ENCODE data around the gene LBH. TPM values are rescaled to one million over a fixed set of nuclear protein-coding genes. Genes with fewer than 3 reads are reported as not detected.

The LBH gene
- polyA plus RNA-seq, 1 of the 3 experiments (the other 2 are of a cell fraction): 22.8 TPM

- Histone ChIP-seq H3K79me2 (ENCODE audit: insufficient read depth) (peaks cover 36% of the 10 kb centered on the region), H3K4me2 (peak overlapping the region; percentile 35; the same call in 1 of the 2 replicates), H4K20me1 (ENCODE audit: insufficient read depth) (no peaks in the 10 kb centered on the region), H2AFZ (ENCODE audit: low read depth) (no peak overlapping the region), H3K27ac (ENCODE audit: low read depth in 2 of 2, low read length in 1 of 2) (0 out of 4 replicates have a peak overlapping the region, but pooled peaks of 1 of the 2 experiments have one; percentile 42), H3F3A (replicated peaks; ENCODE audit: insufficient read depth) (peaks cover 7% of the 10 kb centered on the region), H3K27me3 (ENCODE audit: insufficient read depth) (no peaks in the 10 kb centered on the region), H3K4me1 (ENCODE audit: control insufficient read depth in 1 of 2, insufficient read depth in 2 of 2, low read depth in 1 of 2, low read length in 1 of 2) (peaks cover 8 to 18% of the 10 kb centered on the region in 2 experiments; a peak in 3 of 4 replicates), H3K9me2 (no peaks in the 10 kb centered on the region), H3K36me3 (replicated peaks in 1 of 2; ENCODE audit: control insufficient read depth in 1 of 2, insufficient read depth in 2 of 2, low read length in 1 of 2) (peaks cover 7 to 13% of the 10 kb centered on the region in 2 experiments), H3K9me3 (no peaks in the 10 kb centered on the region), H3K9ac (no peak overlapping the region), H3K4me3 (ENCODE audit: low read depth in 2 of 2, low read length in 1 of 2) (no peak overlapping the region)
- WGBS (ENCODE audit: low lambda C conversion rate): 87% methylated on average over 9 of the region's 9 CpGs
- POLR2A ChIA-PET: no interaction called here
- CTCF ChIA-PET: interaction anchor here (1.2 to 14.2 kb wide), 4 partner anchors 11 to 452 kb away, joined by 4 to 97 read pairs (median 4); no protein-coding TSS in a partner anchor
- no peak for DNase-seq
- no peak for TF ChIP-seq SIN3A (IDR thresholded peaks at IDR 0.05; ENCODE audit: borderline replicate concordance, low read depth, low read length)
- no peak for TF ChIP-seq RAD21 (IDR thresholded peaks at IDR 0.05; ENCODE audit: low read length)
- no peak for TF ChIP-seq SMC3 (IDR thresholded peaks at IDR 0.05; ENCODE audit: low read depth, low read length)
- TF ChIP-seq ELF1 (IDR thresholded peaks at IDR 0.05): no peak
- no peak for TF ChIP-seq EZH2phosphoT487 (IDR thresholded peaks at IDR 0.05; ENCODE audit: borderline replicate concordance, low read depth)
- TF ChIP-seq, protein P1, sequence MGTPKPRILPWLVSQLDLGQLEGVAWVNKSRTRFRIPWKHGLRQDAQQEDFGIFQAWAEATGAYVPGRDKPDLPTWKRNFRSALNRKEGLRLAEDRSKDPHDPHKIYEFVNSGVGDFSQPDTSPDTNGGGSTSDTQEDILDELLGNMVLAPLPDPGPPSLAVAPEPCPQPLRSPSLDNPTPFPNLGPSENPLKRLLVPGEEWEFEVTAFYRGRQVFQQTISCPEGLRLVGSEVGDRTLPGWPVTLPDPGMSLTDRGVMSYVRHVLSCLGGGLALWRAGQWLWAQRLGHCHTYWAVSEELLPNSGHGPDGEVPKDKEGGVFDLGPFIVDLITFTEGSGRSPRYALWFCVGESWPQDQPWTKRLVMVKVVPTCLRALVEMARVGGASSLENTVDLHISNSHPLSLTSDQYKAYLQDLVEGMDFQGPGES (IDR thresholded peaks at IDR 0.05; ENCODE audit: low read depth, low read length): no peak
- no peak for TF ChIP-seq TEAD4 (IDR thresholded peaks at IDR 0.05; ENCODE audit: borderline replicate concordance, insufficient read depth)
- no peak for TF ChIP-seq JUND (IDR thresholded peaks at IDR 0.05)
Measured at GRCh38 chr2:30253873-30254684, 22.7 kb downstream of the LBH start.

DNA sequence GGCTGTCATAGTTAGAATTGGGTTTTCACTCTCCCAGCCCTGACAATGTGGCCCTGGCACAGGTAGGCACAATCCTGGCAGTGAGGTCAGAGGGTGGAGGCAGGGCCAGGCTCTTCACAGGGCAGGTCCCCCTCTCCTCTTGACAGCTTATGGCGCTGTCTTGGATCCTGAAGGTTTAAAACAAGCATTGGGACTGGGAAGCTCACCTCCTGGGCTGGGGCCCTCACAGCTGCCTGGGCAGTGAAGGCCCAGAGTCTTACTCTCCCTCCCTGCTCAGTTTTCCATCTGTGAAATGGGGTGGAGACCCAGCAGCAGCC lies 23.3 kb downstream of the LBH start:
- Histone ChIP-seq H3F3A (replicated peaks; ENCODE audit: insufficient read depth) (peaks cover 7% of the 10 kb centered on the region), H3K36me3 (replicated peaks in 1 of 2; ENCODE audit: control insufficient read depth in 1 of 2, insufficient read depth in 2 of 2, low read length in 1 of 2) (peaks cover 7 to 13% of the 10 kb centered on the region in 2 experiments), H3K79me2 (ENCODE audit: insufficient read depth) (peaks cover 33% of the 10 kb centered on the region), H3K4me1 (ENCODE audit: control insufficient read depth in 1 of 2, insufficient read depth in 2 of 2, low read depth in 1 of 2, low read length in 1 of 2) (peaks cover 8 to 18% of the 10 kb centered on the region in 2 experiments; a peak in 3 of 4 replicates), H2AFZ (ENCODE audit: low read depth) (no peak overlapping the region), H3K9ac (no peak overlapping the region), H3K4me2 (no peak overlapping the region), H3K27me3 (ENCODE audit: insufficient read depth) (no peaks in the 10 kb centered on the region), H4K20me1 (ENCODE audit: insufficient read depth) (no peaks in the 10 kb centered on the region), H3K4me3 (ENCODE audit: low read depth in 2 of 2, low read length in 1 of 2) (no peak overlapping the region), H3K27ac (ENCODE audit: low read depth in 2 of 2, low read length in 1 of 2) (no peak overlapping the region), H3K9me2 (no peaks in the 10 kb centered on the region), H3K9me3 (no peaks in the 10 kb centered on the region)
- WGBS (ENCODE audit: low lambda C conversion rate): 63% methylated on average over 1 of the region's 1 CpG
- CTCF ChIA-PET: interaction anchor here (1.2 to 14.2 kb wide), 3 partner anchors 12 to 452 kb away, joined by 4 to 97 read pairs (median 5); no protein-coding TSS in a partner anchor
- no peak for TF ChIP-seq TEAD4 (IDR thresholded peaks at IDR 0.05; ENCODE audit: borderline replicate concordance, insufficient read depth)
- no peak for TF ChIP-seq CTCF (IDR thresholded peaks at IDR 0.05)
- POLR2A ChIA-PET: no interaction called here
- no peak for DNase-seq

Measured in SK-N-SH (cell line).